HL-60/S4 treated with retinoic acid at 250 ng/mL for 4 days and 3 days (cell line): ENCODE data around the gene IGLL1.
"Not testable (repeated sequence)": the region's sequence is repeated elsewhere in the genome, so short reads cannot be mapped to it uniquely, and the experiment has no call there.

ENCODE experiments used
- in situ Hi-C: fragments of 300-500 bp; cut with MboI; formaldehyde crosslinking; loops from 2 replicates; pipeline ENCODE4 v1.7.0; 2022; ENCODE audit warnings: low sequenced_read_pairs

Gene IGLL1

DNA sequence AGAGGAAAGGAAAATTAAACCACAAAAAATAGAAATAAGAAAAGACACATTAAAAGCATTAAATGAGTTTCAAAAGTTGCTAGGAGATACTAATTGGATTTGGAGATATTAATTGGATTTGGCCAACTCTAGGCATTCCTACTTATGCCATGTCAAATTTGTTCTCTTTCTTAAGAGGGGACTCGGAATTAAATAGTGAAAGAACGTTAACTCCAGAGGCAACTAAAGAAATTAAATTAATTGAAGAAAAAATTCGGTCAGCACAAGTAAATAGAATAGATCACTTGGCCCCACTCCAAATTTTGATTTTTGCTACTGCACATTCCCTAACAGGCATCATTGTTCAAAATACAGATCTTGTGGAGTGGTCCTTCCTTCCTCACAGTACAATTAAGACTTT, 37.7 kb downstream of the IGLL1 start:
- in situ Hi-C loops: not testable (repeated sequence)

DNA sequence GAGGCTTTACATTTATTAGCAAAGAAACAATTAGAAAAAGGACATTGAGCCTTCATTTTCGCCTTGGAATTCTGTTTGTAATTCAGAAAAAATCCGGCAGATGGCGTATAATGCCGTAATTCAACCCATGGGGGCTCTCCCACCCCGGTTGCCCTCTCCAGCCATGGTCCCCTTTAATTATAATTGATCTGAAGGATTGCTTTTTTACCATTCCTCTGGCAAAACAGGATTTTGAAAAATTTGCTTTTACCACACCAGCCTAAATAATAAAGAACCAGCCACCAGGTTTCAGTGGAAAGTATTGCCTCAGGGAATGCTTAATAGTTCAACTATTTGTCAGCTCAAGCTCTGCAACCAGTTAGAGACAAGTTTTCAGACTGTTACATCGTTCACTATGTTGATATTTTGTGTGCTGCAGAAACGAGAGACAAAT, 38.2 kb downstream of the IGLL1 start:
- in situ Hi-C loops: not testable (repeated sequence)

- in situ Hi-C loops: not testable (repeated sequence)
Measured at GRCh38 chr22:23540837-23541236, 39.3 kb downstream of the IGLL1 start.

DNA sequence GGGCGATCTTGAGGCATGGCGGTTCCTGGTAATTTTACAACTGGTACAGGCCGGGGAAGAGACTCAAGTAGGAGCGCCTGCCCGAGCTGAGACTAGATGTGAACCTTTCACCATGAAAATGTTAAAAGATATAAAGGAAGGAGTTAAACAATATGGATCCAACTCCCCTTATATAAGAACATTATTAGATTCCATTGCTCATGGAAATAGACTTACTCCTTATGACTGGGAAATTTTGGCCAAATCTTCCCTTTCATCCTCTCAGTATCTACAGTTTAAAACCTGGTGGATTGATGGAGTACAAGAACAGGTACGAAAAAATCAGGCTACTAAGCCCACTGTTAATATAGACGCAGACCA, 40.3 kb downstream of the IGLL1 start:
- in situ Hi-C loops: not testable (repeated sequence)

- in situ Hi-C loops: no loop called here
Measured at GRCh38 chr22:23539135-23539838, 40.8 kb downstream of the IGLL1 start.

- in situ Hi-C loops: not testable (repeated sequence)
Measured at GRCh38 chr22:23538696-23539030, 41.4 kb downstream of the IGLL1 start.

GRCh38 chr22:23537830-23538695, 42.0 kb downstream of the IGLL1 start:
- in situ Hi-C loops: not testable (repeated sequence)

DNA sequence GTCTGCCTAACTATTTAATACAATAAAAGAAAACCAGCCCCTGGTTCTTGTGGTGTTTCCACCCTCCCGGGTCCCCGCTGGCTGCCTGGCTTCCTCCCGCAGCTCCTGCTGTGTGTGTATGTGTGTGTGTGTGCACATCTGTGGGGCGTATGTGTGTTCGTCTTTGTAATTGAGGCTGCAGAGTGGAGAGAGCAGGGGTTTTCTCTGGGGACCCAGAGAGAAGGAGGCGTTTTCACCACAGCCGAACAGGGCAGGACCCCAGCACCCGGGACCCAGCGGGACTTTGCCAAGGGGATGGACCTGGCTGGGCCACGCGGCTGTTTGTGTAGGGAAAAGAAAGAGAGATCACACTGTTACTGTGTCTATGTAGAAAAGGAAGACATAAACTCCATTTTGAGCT, 42.7 kb downstream of the IGLL1 start:
- in situ Hi-C loops: no loop called here

DNA sequence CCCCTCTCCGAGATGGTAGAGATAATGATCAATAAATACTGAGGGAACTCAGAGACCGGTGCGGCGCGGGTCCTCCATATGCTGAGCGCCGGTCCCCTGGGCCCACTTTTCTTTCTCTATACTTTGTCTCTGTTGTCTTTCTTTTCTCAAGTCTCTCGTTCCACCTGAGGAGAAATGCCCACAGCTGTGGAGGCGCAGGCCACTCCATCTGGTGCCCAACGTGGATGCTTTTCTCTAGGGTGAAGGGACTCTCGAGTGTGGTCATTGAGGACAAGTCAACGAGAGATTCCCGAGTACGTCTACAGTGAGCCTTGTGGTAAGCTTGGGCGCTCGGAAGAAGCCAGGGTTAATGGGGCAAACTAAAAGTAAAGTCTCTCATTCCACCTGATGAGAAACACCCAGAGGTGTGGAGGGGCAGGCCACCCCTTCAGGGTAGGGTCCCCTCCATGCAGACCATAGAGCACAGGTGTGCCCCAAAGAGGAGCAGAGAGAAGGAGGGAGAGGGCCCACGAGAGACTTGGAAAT, 43.2 kb downstream of the IGLL1 start:
- in situ Hi-C loops: no loop called here

DNA sequence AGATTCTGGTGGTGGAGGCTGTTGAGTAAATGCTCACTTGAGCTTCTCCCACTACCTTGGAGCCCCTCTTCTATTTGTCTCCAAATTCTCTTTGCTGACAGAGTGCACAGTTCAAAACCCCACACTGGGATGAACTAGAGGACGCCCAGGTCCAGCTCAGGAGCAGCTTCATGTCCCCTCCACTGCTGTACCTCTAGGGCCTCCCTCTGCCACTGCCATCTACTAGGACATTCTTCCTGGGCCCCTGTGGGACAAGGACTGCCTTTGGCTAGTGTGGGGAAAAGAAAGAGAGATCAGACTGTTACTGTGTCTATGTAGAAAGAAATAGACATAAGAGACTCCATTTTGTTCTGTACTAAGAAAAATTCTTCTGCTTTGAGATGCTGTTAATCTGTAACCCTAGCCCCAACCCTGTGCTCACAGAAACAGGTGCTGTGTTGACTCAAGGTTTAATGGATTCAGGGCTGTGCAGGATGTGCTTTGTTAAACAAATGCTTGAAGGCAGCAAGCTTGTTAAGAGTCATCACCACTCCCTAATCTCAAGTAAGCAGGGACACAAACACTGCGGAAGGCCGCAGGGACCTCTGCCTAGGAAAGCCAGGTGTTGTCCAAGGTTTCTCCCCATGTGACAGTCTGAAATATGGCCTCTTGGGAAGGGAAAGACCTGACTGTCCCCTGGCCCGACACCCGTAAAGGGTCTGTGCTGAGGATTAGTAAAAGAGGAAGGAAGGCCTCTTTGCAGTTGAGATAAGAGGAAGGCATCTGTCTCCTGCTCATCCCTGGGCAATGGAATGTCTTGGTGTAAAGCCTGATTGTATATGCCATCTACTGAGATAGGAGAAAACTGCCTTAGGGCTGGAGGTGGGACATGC, 44.1 kb downstream of the IGLL1 start:
- in situ Hi-C loops: not testable (repeated sequence)

DNA sequence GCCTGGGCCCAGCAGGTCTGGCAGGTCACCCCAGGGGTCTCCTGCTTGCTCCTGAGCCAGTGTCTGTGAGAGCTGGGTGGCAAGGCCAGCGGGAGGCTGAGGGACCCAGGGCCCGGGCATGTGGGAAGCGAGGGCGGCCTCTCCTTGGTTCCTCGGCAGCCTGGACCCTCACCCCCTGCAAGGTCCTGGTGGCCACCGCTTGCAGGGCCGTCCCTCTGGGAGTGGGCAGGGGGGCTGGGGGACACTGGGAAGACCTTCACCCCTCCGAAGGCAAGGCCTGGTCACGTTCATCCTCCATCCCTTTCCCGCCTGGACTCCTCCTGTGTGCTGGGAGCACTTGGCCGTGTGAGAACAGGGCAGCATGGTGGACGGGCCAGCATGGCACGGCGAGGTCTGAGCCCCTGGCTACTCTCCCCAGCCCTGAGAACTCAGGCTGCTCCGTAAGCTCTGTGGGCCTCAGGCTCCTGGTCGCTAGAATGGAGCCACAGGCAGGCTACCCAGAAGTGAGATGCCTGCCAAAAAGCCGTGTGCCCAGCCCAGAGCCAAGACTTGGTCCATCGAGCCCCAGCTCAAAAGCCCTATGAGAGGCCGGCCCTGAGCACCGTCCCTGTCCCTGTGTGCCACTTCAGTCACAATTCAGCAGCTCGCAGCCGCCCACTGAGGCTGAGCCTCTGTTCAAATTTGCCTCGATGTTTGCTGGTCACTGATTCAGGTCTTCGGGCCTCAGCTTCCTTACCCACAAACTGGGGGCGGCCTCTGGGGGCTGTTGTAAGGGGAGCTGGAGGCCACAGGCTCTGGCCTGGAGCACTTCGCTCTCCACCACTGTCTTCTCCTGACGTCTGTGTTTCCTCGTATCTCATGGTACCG, 45.0 kb downstream of the IGLL1 start:
- in situ Hi-C loops: no loop called here

DNA sequence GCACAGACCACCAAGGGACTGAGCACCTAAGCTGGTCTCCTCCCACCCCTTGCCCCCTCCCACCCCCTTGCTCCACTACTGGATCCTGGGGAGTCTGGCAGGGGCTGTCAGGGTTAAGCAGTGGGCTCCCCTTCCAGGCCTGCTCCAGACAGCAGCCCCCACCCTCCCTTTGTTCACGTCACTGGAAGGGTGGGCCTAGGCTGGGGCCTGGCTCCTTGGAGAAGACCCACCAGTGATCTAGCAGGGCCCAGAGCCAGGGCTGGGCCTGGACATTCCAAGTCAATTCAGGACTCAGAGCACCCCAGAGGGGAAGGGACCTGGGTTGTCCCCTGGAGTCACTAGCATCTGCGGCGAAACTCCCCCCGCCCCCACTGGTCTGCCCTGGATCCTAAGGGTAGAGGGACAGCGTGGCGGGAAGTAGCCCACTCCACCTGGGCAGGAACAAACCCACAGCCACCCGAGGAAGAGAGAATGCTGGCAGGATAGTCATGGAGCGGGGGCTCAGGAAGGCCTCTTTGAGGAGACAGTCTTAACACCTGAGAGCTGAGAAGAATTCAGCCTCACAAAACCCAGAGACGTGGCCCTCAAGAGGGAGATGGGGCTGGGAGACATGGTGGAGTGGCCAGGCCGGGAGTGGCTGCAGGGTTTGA, 45.8 kb downstream of the IGLL1 start:
- in situ Hi-C loops: no loop called here

DNA sequence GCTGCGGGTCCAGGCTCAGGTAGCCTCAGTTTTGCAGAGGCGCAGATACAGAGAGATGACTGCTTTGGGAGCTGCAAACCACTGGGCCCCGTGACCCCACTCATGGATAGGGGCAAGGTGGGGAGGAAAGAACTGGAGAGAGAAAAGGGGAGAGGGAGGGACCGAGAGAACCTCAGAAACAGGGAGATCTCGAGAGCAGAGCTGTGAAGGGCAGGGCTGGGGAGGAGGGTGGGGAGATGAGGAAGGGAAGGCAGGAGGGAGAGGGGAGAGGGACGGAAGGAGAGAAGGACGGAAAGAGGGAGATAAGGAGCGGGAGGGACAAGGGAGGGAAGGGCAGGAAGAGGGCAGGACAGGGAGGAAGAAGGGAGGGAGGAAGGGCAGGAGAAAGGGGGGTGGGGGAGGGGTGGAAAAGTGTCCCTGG, 46.3 kb downstream of the IGLL1 start:
- in situ Hi-C loops: no loop called here

DNA sequence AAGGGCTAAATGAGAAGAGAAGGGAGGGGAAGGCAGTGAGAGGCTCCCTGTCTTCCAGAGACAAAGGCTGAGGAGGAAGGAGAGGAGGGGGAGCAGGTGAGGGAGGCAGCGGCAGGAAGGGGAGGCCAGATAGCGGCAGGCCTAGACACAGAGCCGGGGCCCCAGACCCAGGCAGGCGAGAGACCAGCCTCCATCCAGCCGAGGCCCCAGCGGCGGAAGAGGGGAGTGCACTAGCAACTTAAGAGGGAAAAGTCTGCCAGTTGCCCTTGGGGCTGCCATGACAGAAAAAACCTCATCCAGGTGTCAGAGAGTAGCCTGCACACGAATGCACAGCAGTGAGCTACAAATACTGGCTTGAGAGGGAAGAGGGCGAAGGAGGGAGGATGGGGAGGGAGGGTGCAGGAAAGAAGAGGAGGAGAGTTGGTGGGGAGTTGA, 46.7 kb downstream of the IGLL1 start:
- in situ Hi-C loops: no loop called here

GRCh38 chr22:23532731-23533130, 47.4 kb downstream of the IGLL1 start:
- in situ Hi-C loops: no loop called here

GRCh38 chr22:23531966-23532705, 48.0 kb downstream of the IGLL1 start:
- in situ Hi-C loops: no loop called here

GRCh38 chr22:23531283-23531956, 48.7 kb downstream of the IGLL1 start:
- in situ Hi-C loops: no loop called here

DNA sequence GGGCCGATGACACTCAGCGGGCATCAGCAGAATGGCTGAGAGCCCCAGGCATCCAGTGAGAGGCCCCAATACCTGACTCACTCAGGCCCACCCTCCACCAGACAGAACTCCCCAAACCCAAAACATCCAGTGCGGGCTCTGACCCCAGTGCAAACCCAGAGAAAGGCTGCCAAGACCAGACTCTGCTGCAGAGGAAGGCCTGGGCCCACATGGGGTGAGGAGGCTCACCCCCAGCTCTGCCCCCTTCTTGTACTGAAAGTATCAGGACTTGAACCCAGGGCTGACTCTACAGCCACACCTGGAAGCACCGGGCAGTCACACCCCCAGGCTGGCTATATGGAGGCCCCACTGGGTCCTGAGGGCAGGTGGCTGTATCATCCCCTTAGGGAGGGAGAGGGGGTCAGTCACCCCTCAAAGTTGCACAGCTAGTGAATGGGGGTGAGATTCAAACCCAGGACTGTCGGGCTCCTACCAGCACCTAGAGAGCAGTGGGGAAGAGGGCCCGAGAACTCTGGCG, 49.3 kb downstream of the IGLL1 start:
- in situ Hi-C loops: no loop called here
